Neural cell (in vitro differentiated cells): Measurements from ENCODE around the gene SOX5. TPM values are rescaled to one million over a fixed set of nuclear protein-coding genes. Genes with fewer than 3 reads are reported as not detected.

Source experiments
- H2AFZ ChIP-seq: fragments of 200-600, 300-800 bp; sonication (generic), shearing (Covaris generic); 2 replicates; pipeline ENCODE4 v1.6.0; 2014; ENCODE audit warnings: low read depth, mild to moderate bottlenecking, antibody characterized with exemption, low read length, moderate library complexity
- H3F3A ChIP-seq: fragments of 200-600 bp; shearing (Covaris generic); 2 replicates; pipeline ENCODE4 v1.6.1; 2016; ENCODE audit warnings: mild to moderate bottlenecking, moderate library complexity, mixed read lengths, antibody characterized with exemption, low read length; ENCODE audit not compliant: insufficient read depth, poor library complexity, severe bottlenecking
- H3K27ac ChIP-seq: fragments of 200-600, 300-800 bp; sonication (generic), shearing (Covaris generic); 2 replicates; pipeline ENCODE4 v1.5.1; 2014; ENCODE audit warnings: mild to moderate bottlenecking, low read length, moderate library complexity
- H3K27me3 ChIP-seq: fragments of 300-800, 200-600 bp; sonication (generic), shearing (Covaris generic); 2 replicates; pipeline ENCODE4 v1.6.0; 2014; ENCODE audit warnings: mild to moderate bottlenecking, low read depth, low read length, moderate library complexity; ENCODE audit not compliant: insufficient read depth
- H3K36me3 ChIP-seq: fragments of 300-800, 200-600 bp; sonication (generic), shearing (Covaris generic); 2 replicates; pipeline ENCODE4 v1.5.1; 2014; ENCODE audit warnings: mild to moderate bottlenecking, antibody characterized with exemption, low read length, moderate library complexity; ENCODE audit not compliant: insufficient read depth
- H3K4me2 ChIP-seq: fragments of 300-800, 200-600 bp; sonication (generic), shearing (Covaris generic); 2 replicates; pipeline ENCODE4 v1.6.0; 2014; ENCODE audit warnings: mild to moderate bottlenecking, low read length
- H3K4me3 ChIP-seq: fragments of 300-800, 200-600 bp; sonication (generic), shearing (Covaris generic); 2 replicates; pipeline ENCODE4 v1.5.1; 2014; ENCODE audit warnings: mild to moderate bottlenecking, low read length, moderate library complexity
- H3K79me2 ChIP-seq: fragments of 200-600 bp; shearing (Covaris generic); replicated peaks from 2 replicates; pipeline ENCODE4 v1.6.0; 2014; ENCODE audit warnings: mild to moderate bottlenecking, low read length, moderate library complexity; ENCODE audit not compliant: insufficient read depth
- H3K9ac ChIP-seq: fragments of 300-800, 200-600 bp; sonication (generic), shearing (Covaris generic); 2 replicates; pipeline ENCODE4 v1.6.1; 2016; ENCODE audit warnings: mild to moderate bottlenecking, low read length, mixed read lengths
- H3K9me2 ChIP-seq: fragments of 200-600 bp; shearing (Covaris generic); 2 replicates; pipeline ENCODE4 v1.6.1; 2016; ENCODE audit warnings: mild to moderate bottlenecking, low read length, mixed read lengths; ENCODE audit not compliant: insufficient read depth
- H3K9me3 ChIP-seq: fragments of 200-600, 300-800 bp; sonication (generic), shearing (Covaris generic); 2 replicates; pipeline ENCODE4 v1.6.1; 2016; ENCODE audit warnings: mild to moderate bottlenecking, mixed run types, low read length, moderate library complexity, mixed read lengths
- H4K20me1 ChIP-seq: fragments of 200-600 bp; shearing (Covaris generic); 2 replicates; pipeline ENCODE4 v1.6.1; 2016; ENCODE audit warnings: mild to moderate bottlenecking, mixed run types; ENCODE audit not compliant: insufficient read depth
- EP300 ChIP-seq: fragments of 450-650 bp; conservative IDR thresholded peaks from 2 replicates; pipeline ENCODE4 v1.6.1; 2014; ENCODE audit warnings: antibody characterized with exemption, mild to moderate bottlenecking, moderate library complexity; ENCODE audit not compliant: poor library complexity, severe bottlenecking
- EZH2 ChIP-seq: fragments of 200-600, 300-800 bp; shearing (Covaris generic), sonication (generic); IDR thresholded peaks from 2 replicates; pipeline ENCODE4 v1.6.1; 2014; ENCODE audit warnings: antibody characterized with exemption, low read length, borderline replicate concordance, mild to moderate bottlenecking; ENCODE audit not compliant: insufficient read depth, poor library complexity, severe bottlenecking
- MXI1 ChIP-seq: fragments of 450-650 bp; conservative IDR thresholded peaks from 2 replicates; pipeline ENCODE4 v1.6.1; 2014; ENCODE audit warnings: antibody characterized with exemption, mild to moderate bottlenecking; ENCODE audit not compliant: poor library complexity, severe bottlenecking
- POLR2AphosphoS5 ChIP-seq: IDR thresholded peaks from 2 replicates; pipeline ENCODE4 v1.6.1; 2012
- RAD21 ChIP-seq: fragments of 450-650 bp; conservative IDR thresholded peaks from 2 replicates; pipeline ENCODE4 v1.6.1; 2014; ENCODE audit warnings: antibody characterized with exemption, mild to moderate bottlenecking, moderate library complexity
- SMC3 ChIP-seq: fragments of 450-650 bp; conservative IDR thresholded peaks from 2 replicates; pipeline ENCODE4 v1.6.1; 2014; ENCODE audit warnings: antibody characterized with exemption, mild to moderate bottlenecking, moderate library complexity; ENCODE audit not compliant: poor library complexity
- TAF1 ChIP-seq: IDR thresholded peaks from 2 replicates; pipeline ENCODE4 v1.6.1; 2012; ENCODE audit warnings: low read depth
- polyA plus RNA-seq: library from polyadenylated mRNA; depleted of rRNA; stranded (reverse); fragments of >200 nt; gene quantifications from 2 replicates; pipeline ENCODE4 v1.2.3, GENCODE V29; 2014
- TF ChIP-seq, protein P1 (sequence below): fragments of 450-650 bp; IDR thresholded peaks from 2 replicates; pipeline ENCODE4 v1.5.1; 2014; ENCODE audit warnings: antibody characterized with exemption, mild to moderate bottlenecking, moderate library complexity; ENCODE audit not compliant: poor library complexity, severe bottlenecking
- TF ChIP-seq, protein P2 (sequence below): IDR thresholded peaks from 2 replicates; pipeline ENCODE4 v1.6.1; 2012; ENCODE audit warnings: borderline replicate concordance

The SOX5 gene
- polyA plus RNA-seq, 1 donor from 2014 or later, result 1.8 TPM

DNA sequence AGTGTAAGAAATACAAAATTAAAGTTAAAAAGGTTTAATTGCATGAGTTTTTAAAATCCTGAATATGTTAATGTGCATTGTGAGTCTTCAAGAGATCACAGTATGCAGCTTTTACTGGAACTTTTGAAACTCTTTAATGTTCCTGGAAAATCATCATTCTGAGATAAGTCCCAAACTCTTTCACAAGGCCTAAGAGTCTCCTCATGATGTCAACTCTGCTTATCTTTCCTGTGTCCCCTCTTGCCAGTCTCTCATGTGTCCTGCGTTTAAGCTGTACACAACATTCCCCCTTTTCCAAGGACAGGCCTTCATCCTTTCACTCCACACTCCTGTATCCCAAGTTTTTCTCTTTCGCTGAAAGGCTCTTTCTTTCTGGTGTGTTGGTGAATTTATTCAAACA lies 380.1 kb downstream of the SOX5 start:
- Histone ChIP-seq H3K9me2 (no peaks in the 10 kb centered on the region), H3K4me3 (no peak overlapping the region), H3F3A (no peaks in the 10 kb centered on the region), H2AFZ (no peak overlapping the region), H3K27ac (no peak overlapping the region), H3K9me3 (no peaks in the 10 kb centered on the region), H3K36me3 (no peaks in the 10 kb centered on the region), H3K4me2 (no peak overlapping the region), H3K79me2 (no peaks in the 10 kb centered on the region), H3K27me3 (no peaks in the 10 kb centered on the region), H3K9ac (no peak overlapping the region), H4K20me1 (no peaks in the 10 kb centered on the region)
- TF ChIP-seq, protein P1, sequence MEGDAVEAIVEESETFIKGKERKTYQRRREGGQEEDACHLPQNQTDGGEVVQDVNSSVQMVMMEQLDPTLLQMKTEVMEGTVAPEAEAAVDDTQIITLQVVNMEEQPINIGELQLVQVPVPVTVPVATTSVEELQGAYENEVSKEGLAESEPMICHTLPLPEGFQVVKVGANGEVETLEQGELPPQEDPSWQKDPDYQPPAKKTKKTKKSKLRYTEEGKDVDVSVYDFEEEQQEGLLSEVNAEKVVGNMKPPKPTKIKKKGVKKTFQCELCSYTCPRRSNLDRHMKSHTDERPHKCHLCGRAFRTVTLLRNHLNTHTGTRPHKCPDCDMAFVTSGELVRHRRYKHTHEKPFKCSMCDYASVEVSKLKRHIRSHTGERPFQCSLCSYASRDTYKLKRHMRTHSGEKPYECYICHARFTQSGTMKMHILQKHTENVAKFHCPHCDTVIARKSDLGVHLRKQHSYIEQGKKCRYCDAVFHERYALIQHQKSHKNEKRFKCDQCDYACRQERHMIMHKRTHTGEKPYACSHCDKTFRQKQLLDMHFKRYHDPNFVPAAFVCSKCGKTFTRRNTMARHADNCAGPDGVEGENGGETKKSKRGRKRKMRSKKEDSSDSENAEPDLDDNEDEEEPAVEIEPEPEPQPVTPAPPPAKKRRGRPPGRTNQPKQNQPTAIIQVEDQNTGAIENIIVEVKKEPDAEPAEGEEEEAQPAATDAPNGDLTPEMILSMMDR, result no peak
- TF ChIP-seq EP300 (no peak), RAD21 (no peak)

DNA sequence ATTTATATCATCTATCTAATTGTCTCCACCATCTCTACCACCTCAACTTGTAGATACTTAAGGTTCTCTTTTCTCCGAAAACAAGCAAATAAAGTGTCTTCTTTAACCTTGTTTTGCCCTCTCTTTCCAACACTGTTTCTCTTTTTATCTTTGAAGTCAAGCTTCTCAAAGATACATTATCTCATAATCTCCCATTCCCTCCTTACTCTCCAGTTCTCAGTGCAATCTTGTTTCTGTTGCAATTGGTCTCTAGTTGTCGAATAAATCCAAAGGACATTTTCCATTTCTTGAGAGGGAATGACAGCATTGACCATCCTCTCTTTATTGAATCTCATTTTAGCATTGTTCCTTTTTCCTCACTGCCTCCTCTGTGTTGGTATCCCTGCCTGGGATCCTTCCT lies 383.3 kb downstream of the SOX5 start:
- H3K9me2 ChIP-seq, result no peaks in the 10 kb centered on the region
- TF ChIP-seq, protein P2, sequence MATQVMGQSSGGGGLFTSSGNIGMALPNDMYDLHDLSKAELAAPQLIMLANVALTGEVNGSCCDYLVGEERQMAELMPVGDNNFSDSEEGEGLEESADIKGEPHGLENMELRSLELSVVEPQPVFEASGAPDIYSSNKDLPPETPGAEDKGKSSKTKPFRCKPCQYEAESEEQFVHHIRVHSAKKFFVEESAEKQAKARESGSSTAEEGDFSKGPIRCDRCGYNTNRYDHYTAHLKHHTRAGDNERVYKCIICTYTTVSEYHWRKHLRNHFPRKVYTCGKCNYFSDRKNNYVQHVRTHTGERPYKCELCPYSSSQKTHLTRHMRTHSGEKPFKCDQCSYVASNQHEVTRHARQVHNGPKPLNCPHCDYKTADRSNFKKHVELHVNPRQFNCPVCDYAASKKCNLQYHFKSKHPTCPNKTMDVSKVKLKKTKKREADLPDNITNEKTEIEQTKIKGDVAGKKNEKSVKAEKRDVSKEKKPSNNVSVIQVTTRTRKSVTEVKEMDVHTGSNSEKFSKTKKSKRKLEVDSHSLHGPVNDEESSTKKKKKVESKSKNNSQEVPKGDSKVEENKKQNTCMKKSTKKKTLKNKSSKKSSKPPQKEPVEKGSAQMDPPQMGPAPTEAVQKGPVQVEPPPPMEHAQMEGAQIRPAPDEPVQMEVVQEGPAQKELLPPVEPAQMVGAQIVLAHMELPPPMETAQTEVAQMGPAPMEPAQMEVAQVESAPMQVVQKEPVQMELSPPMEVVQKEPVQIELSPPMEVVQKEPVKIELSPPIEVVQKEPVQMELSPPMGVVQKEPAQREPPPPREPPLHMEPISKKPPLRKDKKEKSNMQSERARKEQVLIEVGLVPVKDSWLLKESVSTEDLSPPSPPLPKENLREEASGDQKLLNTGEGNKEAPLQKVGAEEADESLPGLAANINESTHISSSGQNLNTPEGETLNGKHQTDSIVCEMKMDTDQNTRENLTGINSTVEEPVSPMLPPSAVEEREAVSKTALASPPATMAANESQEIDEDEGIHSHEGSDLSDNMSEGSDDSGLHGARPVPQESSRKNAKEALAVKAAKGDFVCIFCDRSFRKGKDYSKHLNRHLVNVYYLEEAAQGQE, result no peak
- TF ChIP-seq EP300 (no peak), POLR2AphosphoS5 (no peak), TAF1 (no peak), EZH2 (no peak), SMC3 (no peak), RAD21 (no peak), MXI1 (no peak)
- TF ChIP-seq, protein P1, result no peak

More for the DNA sequence above, 383.3 kb downstream of the SOX5 start:
- Histone ChIP-seq H3K9me3 (no peaks in the 10 kb centered on the region), H3K9ac (no peak overlapping the region), H3K4me3 (no peak overlapping the region), H4K20me1 (no peaks in the 10 kb centered on the region), H3K36me3 (no peaks in the 10 kb centered on the region), H3F3A (no peaks in the 10 kb centered on the region), H3K27me3 (no peaks in the 10 kb centered on the region), H3K79me2 (no peaks in the 10 kb centered on the region), H2AFZ (no peak overlapping the region), H3K4me2 (no peak overlapping the region), H3K27ac (no peak overlapping the region)
